GM12878 (cell line): ENCODE measurements around the gene NPR1.

Experiments used
- TF ChIP-seq, protein P1 (sequence below): IDR thresholded peaks from 2 replicates; pipeline ENCODE4 v1.6.1; 2012; ENCODE audit warnings: low read depth, low read length, improper control_type of control experiment
- TF ChIP-seq, protein P2 (sequence below): IDR thresholded peaks from 2 replicates; pipeline ENCODE4 v1.6.1; 2011; ENCODE audit warnings: low read depth, mild to moderate bottlenecking, low read length, moderate library complexity, borderline replicate concordance; ENCODE audit errors: extremely low read depth
- TF ChIP-seq, protein P3 (sequence below), 3 experiments: IDR thresholded peaks in 2 of 3; conservative IDR thresholded peaks in 1 of 3; 2 replicates each; pipeline ENCODE4 v1.5.1; 2011; ENCODE audit warnings: low read depth in 3 of 3, low read length in 3 of 3, mild to moderate bottlenecking in 3 of 3, control low read depth in 2 of 3, moderate library complexity in 2 of 3, inconsistent platforms in 1 of 3, mixed read lengths in 1 of 3; ENCODE audit not compliant: control insufficient read depth in 2 of 3, insufficient read depth in 1 of 3; ENCODE audit errors: extremely low read depth in 1 of 3

DNA sequence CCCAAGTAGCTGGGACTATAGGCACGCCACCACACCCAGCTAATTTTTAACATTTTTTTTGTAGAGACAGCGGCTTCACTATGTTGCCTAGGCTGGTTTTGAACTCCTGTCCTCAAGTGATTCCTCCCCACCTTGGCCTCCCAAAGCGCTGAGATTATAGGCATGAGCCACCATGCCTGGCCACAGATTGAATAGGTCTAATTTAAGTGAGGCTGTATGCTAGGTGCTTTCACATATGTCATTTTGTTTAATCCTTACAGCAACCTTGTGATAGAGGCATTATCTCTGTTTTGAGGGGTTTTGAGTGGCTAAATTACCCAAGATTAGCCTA lies 56.6 kb downstream of the NPR1 start:
- TF ChIP-seq, protein P1, sequence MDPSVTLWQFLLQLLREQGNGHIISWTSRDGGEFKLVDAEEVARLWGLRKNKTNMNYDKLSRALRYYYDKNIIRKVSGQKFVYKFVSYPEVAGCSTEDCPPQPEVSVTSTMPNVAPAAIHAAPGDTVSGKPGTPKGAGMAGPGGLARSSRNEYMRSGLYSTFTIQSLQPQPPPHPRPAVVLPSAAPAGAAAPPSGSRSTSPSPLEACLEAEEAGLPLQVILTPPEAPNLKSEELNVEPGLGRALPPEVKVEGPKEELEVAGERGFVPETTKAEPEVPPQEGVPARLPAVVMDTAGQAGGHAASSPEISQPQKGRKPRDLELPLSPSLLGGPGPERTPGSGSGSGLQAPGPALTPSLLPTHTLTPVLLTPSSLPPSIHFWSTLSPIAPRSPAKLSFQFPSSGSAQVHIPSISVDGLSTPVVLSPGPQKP, result no peak
- TF ChIP-seq, protein P2, sequence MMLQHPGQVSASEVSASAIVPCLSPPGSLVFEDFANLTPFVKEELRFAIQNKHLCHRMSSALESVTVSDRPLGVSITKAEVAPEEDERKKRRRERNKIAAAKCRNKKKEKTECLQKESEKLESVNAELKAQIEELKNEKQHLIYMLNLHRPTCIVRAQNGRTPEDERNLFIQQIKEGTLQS, result no peak
- TF ChIP-seq, protein P3, sequence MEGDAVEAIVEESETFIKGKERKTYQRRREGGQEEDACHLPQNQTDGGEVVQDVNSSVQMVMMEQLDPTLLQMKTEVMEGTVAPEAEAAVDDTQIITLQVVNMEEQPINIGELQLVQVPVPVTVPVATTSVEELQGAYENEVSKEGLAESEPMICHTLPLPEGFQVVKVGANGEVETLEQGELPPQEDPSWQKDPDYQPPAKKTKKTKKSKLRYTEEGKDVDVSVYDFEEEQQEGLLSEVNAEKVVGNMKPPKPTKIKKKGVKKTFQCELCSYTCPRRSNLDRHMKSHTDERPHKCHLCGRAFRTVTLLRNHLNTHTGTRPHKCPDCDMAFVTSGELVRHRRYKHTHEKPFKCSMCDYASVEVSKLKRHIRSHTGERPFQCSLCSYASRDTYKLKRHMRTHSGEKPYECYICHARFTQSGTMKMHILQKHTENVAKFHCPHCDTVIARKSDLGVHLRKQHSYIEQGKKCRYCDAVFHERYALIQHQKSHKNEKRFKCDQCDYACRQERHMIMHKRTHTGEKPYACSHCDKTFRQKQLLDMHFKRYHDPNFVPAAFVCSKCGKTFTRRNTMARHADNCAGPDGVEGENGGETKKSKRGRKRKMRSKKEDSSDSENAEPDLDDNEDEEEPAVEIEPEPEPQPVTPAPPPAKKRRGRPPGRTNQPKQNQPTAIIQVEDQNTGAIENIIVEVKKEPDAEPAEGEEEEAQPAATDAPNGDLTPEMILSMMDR (IDR thresholded peaks at IDR 0.05 in 2 of 3, conservative IDR thresholded peaks at IDR 0.05 in 1 of 3; ENCODE audit: control insufficient read depth in 2 of 3, extremely low read depth in 1 of 3, insufficient read depth in 1 of 3, low read depth in 3 of 3, low read length in 3 of 3), result no peak
